Astrocyte (in vitro differentiated cells and primary cell): ENCODE data around the gene PPP6R3.

Experiments used
- CTCF ChIP-seq: IDR thresholded peaks from 2 replicates; pipeline ENCODE4 v1.5.1; 2011; ENCODE audit warnings: low read depth, mild to moderate bottlenecking, inconsistent platforms, low read length, moderate library complexity; ENCODE audit not compliant: insufficient read depth
- EZH2 ChIP-seq: IDR thresholded peaks from 2 replicates; pipeline ENCODE4 v1.6.1; 2012; ENCODE audit warnings: mild to moderate bottlenecking, low read length, inconsistent platforms; ENCODE audit not compliant: insufficient read depth

GRCh38 chr11:68581901-68582300, 121.3 kb downstream of the PPP6R3 start:
- TF ChIP-seq CTCF (no peak), EZH2 (no peak)
